HepG2 (cell line): ENCODE results near the gene FKBP1A. TPM values are rescaled to one million over a fixed set of nuclear protein-coding genes. Genes with fewer than 3 reads are reported as not detected.

Experiments
- ATAC-seq: fragments of 200-7000 bp; cut with Tn5 transposase; 3 replicates; pipeline ENCODE4 v1.9.1; 2020; ENCODE audit warnings: mild to moderate bottlenecking, moderate library complexity
- BruUV-seq: library from RNA; stranded (reverse); fragments of 400-500 nt; replicated peaks from 2 replicates; lab custom pipeline; 2021; lab: Mats Ljungman, UMichigan
- CTCF ChIA-PET: fragments of 300-600 bp; formaldehyde crosslinking; extraction: SDS; loops from one replicate; lab custom pipeline; 2021; ENCODE audit warnings: low total read pairs, inconsistent platforms, low intra/inter-chr PET ratio; lab: Yijun Ruan, JAX
- POLR2A ChIA-PET: fragments of 350-600 bp; sonication (Branson Sonifier 250); formaldehyde crosslinking; loops from one replicate; lab custom pipeline; 2020; ENCODE audit warnings: antibody characterized with exemption, inconsistent platforms; lab: Yijun Ruan, JAX
- DNase-seq: peaks from one replicate; pipeline ENCODE4 v3.0.0-alpha.2; 2015; ENCODE audit warnings: low spot score
- FAIRE-seq: peaks from 3 replicates; lab custom pipeline; 2011; peaks lifted over from hg19 to GRCh38; lab: Jason Lieb, UNC
- H2AFZ ChIP-seq: one replicate; pipeline ENCODE4 v1.6.1; 2011; ENCODE audit warnings: low read length, inconsistent platforms
- H3K27ac ChIP-seq: fragments of 300-600 bp; 3 replicates; pipeline ENCODE4 v1.8.0; 2011; ENCODE audit warnings: mixed run types, mild to moderate bottlenecking, mixed read lengths, low read length, inconsistent platforms; ENCODE audit not compliant: insufficient read depth; ENCODE audit errors: extremely low read length
- H3K27me3 ChIP-seq, 2 experiments: fragments of 200-600 bp in 1 of 2; 2 replicates in 1 of 2; 3 replicates in 1 of 2; pipeline versions ENCODE4 v1.6.0 to v1.8.0; 2011; ENCODE audit warnings: low read length in 2 of 2, mild to moderate bottlenecking in 2 of 2, moderate library complexity in 2 of 2, inconsistent platforms in 1 of 2; ENCODE audit not compliant: insufficient read depth in 2 of 2, control insufficient read depth in 1 of 2
- H3K36me3 ChIP-seq, 2 experiments: fragments of 200-600 bp in 1 of 2; replicated peaks in 1 of 2; 2 replicates in 1 of 2; 3 replicates in 1 of 2; pipeline versions ENCODE4 v1.5.1 to v1.8.0; 2011; ENCODE audit warnings: low read length in 2 of 2, inconsistent platforms in 1 of 2; ENCODE audit not compliant: insufficient read depth in 2 of 2, control insufficient read depth in 1 of 2
- H3K4me1 ChIP-seq: 2 replicates; pipeline ENCODE4 v1.5.1; 2012; ENCODE audit warnings: low read length, inconsistent platforms; ENCODE audit not compliant: insufficient read depth
- H3K4me2 ChIP-seq: 2 replicates; pipeline ENCODE4 v1.6.0; 2011; ENCODE audit warnings: low read depth, low read length, inconsistent platforms
- H3K4me3 ChIP-seq, 3 experiments: fragments of 200-600 bp in 1 of 3; sonication (generic), shearing (Covaris generic) in 1 of 3; replicated peaks in 1 of 3; 2 replicates each; pipeline ENCODE4 v1.5.1; 2011 to 2016; ENCODE audit warnings: low read length in 3 of 3, inconsistent platforms in 2 of 3, low read depth in 2 of 3, mild to moderate bottlenecking in 2 of 3, control low read depth in 1 of 3, mixed read lengths in 1 of 3; ENCODE audit not compliant: insufficient read depth in 1 of 3
- H3K79me2 ChIP-seq: one replicate; pipeline ENCODE4 v1.6.1; 2011; ENCODE audit warnings: low read length, inconsistent platforms; ENCODE audit not compliant: insufficient read depth
- H3K9ac ChIP-seq: 2 replicates; pipeline ENCODE4 v1.6.0; 2011; ENCODE audit warnings: mild to moderate bottlenecking, low read depth, low read length, inconsistent platforms; ENCODE audit not compliant: insufficient read depth
- H3K9me3 ChIP-seq: 2 replicates; pipeline ENCODE4 v1.5.1; 2012; ENCODE audit warnings: mild to moderate bottlenecking, low read length
- H4K20me1 ChIP-seq: 2 replicates; pipeline ENCODE4 v1.6.0; 2011; ENCODE audit warnings: inconsistent platforms, mild to moderate bottlenecking, low read length, moderate library complexity; ENCODE audit not compliant: insufficient read depth
- ASH2L ChIP-seq: fragments of 300-600, 200-600 bp; sonication (generic); IDR thresholded peaks from 2 replicates; pipeline ENCODE4 v1.7.0; 2017; ENCODE audit warnings: low read depth, mild to moderate bottlenecking, moderate library complexity, mixed read lengths, low read length; ENCODE audit not compliant: insufficient read length
- HOXA9 ChIP-seq: sonication (generic); formaldehyde crosslinking; IDR thresholded peaks from 2 replicates; pipeline ENCODE4 v1.8.1; 2022; ENCODE audit warnings: missing genetic modification reagents, mild to moderate bottlenecking, moderate library complexity, borderline replicate concordance
- MED8 ChIP-seq: sonication (generic); formaldehyde crosslinking; IDR thresholded peaks from 2 replicates; pipeline ENCODE4 v1.8.1; 2023; ENCODE audit warnings: mild to moderate bottlenecking, missing genetic modification reagents; ENCODE audit not compliant: insufficient replicate concordance
- NFKB2 ChIP-seq: sonication (generic); formaldehyde crosslinking; IDR thresholded peaks from 2 replicates; pipeline ENCODE4 v1.4.0; 2020; ENCODE audit warnings: missing genetic modification reagents, borderline replicate concordance
- NR2F1 ChIP-seq, 2 experiments: fragments of 450-650 bp in 1 of 2; formaldehyde crosslinking in 1 of 2; IDR thresholded peaks; 2 replicates each; pipeline versions ENCODE4 v1.5.0 to v1.6.1; 2016 to 2020; ENCODE audit warnings: mild to moderate bottlenecking in 1 of 2, missing compliant biosample characterization in 1 of 2, missing genetic modification reagents in 1 of 2, moderate library complexity in 1 of 2
- POGZ ChIP-seq: sonication (generic); formaldehyde crosslinking; IDR thresholded peaks from 2 replicates; pipeline ENCODE4 v1.4.0; 2020; ENCODE audit warnings: mild to moderate bottlenecking, missing genetic modification reagents
- PTBP1 ChIP-seq: fragments of 200-400 bp; formaldehyde crosslinking; IDR thresholded peaks from 2 replicates; pipeline ENCODE4 v1.6.1; 2018; ENCODE audit warnings: low read length, low read depth; ENCODE audit not compliant: poor library complexity, severe bottlenecking
- SNAPC5 ChIP-seq: sonication (generic); formaldehyde crosslinking; IDR thresholded peaks from 2 replicates; pipeline ENCODE4 v1.8.1; 2023; ENCODE audit warnings: mild to moderate bottlenecking, missing genetic modification reagents, borderline replicate concordance
- THAP8 ChIP-seq: sonication (generic); formaldehyde crosslinking; IDR thresholded peaks from 2 replicates; pipeline ENCODE4 v1.5.1; 2020; ENCODE audit warnings: missing genetic modification reagents, mild to moderate bottlenecking, borderline replicate concordance
- ZNF225 ChIP-seq: sonication (generic); formaldehyde crosslinking; IDR thresholded peaks from 2 replicates; pipeline ENCODE4 v1.4.0; 2020; ENCODE audit warnings: mild to moderate bottlenecking, missing genetic modification reagents
- ZNF253 ChIP-seq: sonication (generic); formaldehyde crosslinking; IDR thresholded peaks from 2 replicates; pipeline ENCODE4 v1.8.0; 2022; ENCODE audit warnings: mild to moderate bottlenecking, missing genetic modification reagents, borderline replicate concordance
- ZNF597 ChIP-seq: sonication (generic); formaldehyde crosslinking; IDR thresholded peaks from 2 replicates; pipeline ENCODE4 v1.5.0; 2020; ENCODE audit warnings: missing genetic modification reagents
- ZNF615 ChIP-seq: sonication (generic); formaldehyde crosslinking; IDR thresholded peaks from 2 replicates; pipeline ENCODE4 v1.5.0; 2020; ENCODE audit warnings: mild to moderate bottlenecking, missing genetic modification reagents, borderline replicate concordance
- ZNF644 ChIP-seq: IDR thresholded peaks from 2 replicates; pipeline ENCODE4 v1.6.1; 2016; ENCODE audit warnings: low read depth
- WGBS: methylation state at CpG from one replicate; pipeline ENCODE4 v1.1.6; 2017; ENCODE audit warnings: low lambda C conversion rate; 5-methylcytosine and 5-hydroxymethylcytosine counted together
- in situ Hi-C: cut with HindIII; loops from 2 replicates; pipeline ENCODE4 v1.10.0; 2017; ENCODE audit warnings: low pct_unique_long_range_greater_than_20kb; ENCODE audit not compliant: extremely low pct_ligation_motif_present
- intact Hi-C: fragments of 100-400 bp; cut with micrococcal nuclease; formaldehyde crosslinking; loops from one replicate; pipeline ENCODE4 v1.10.0; 2022; ENCODE audit not compliant: unreplicated experiment
- polyA plus RNA-seq, 8 experiments: library from polyadenylated mRNA; depleted of rRNA in 3 of 8; stranded (reverse) in 7 of 8; unstranded in 1 of 8; fragments of >200 nt; fragmentation: Illumina TruSeq in 4 of 8; extraction: Trizol in 4 of 8; gene quantifications; 2 replicates each; pipeline versions ENCODE4 v1.2.1 to v1.2.3, GENCODE V29; 2011 to 2016; ENCODE audit warnings: low read depth in 4 of 8, missing spikeins in 1 of 8, mixed read lengths in 1 of 8; ENCODE audit not compliant: insufficient read depth in 1 of 8
- total RNA-seq, 5 experiments: library from RNA; depleted of rRNA; stranded (reverse); fragments of >200 nt; fragmentation: Illumina TruSeq; extraction: Trizol; gene quantifications; 2 replicates each; pipeline ENCODE4 v1.2.3, GENCODE V29; 2016; ENCODE audit warnings: low read depth in 1 of 5
- TF ChIP-seq, protein P1 (sequence below): sonication (generic); formaldehyde crosslinking; IDR thresholded peaks from 2 replicates; pipeline ENCODE4 v1.4.0; 2020; ENCODE audit warnings: missing genetic modification reagents
- TF ChIP-seq, protein P2 (sequence below): sonication (generic); formaldehyde crosslinking; IDR thresholded peaks from 2 replicates; pipeline ENCODE4 v1.8.0; 2022; ENCODE audit warnings: missing genetic modification reagents, mild to moderate bottlenecking, inconsistent platforms, borderline replicate concordance

Gene FKBP1A
- total and polyA plus RNA-seq, 2 of the 13 experiments (the other 11 are each of a cell fraction or from before 2014, with no cell fraction given) = 119 to 468 TPM

DNA sequence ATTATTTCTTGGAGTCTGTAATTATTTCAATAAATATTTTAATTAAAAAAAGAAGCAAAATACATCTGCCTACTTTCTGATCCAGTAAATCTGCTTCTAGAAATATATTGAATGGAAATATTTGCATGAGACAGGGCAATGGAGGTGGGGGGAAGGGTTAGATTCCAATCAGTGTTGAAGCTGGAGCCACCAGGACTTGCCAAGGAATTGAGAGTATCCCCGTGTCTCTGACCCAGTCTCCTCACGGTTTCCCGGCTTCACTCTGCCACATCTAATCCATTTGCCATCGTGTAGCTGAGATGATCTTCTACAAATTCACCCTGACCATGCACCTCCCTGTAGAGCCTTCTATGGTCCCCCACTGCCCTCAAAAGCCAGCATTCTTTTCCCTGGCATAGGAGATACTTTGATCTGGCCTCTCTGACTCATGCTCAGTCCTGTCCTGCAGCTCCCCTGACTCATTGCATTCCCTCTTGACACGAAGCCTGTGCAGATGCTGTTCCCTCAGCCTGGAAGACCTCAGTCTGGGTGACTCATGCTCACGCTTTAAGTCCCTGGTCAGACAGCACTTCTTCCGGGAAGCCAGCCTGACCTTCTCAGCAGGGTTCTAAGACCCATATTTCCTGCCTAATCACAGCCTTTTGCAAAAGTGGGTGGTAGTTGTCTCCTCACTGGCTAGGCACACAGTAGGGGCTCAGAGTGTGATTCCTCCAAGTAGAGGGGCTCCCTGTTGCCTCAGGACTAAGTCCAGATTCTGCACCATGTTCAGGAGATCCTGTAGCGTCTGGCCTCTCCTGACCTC, 23.0 kb upstream of the FKBP1A start (continued):
- TF ChIP-seq MED8 (CRISPR knock-in tag) (no peak), ZNF225 (CRISPR knock-in tag) (no peak), HOXA9 (no peak)

DNA sequence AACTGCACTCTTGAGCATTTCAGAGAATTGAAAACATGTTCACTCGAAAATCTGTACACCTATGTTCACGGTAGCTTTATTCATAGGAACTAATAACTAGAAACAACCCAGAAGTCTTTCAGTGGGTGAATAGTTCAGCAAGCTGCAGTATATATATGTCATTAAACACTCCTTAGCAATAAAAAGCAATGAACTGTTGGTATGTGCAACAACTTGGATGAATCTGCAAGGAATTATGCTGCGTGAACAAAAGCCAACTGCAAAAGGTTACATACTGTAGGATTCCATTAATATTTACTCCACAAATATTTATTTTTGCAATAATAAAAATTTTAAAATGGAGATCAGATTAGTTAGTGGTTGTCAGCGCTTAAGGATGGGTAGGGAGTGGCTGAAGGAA, 22.1 kb upstream of the FKBP1A start:
- ATAC-seq (no peak), FAIRE-seq (no peak), DNase-seq (no peak)
- Histone ChIP-seq H2AFZ (no peak overlapping the region), H3K4me3 (no peak overlapping the region), H3K9me3 (no peaks in the 10 kb centered on the region), H4K20me1 (no peaks in the 10 kb centered on the region), H3K27me3 (no peaks in the 10 kb centered on the region), H3K79me2 (no peaks in the 10 kb centered on the region), H3K9ac (no peak overlapping the region), H3K27ac (no peak overlapping the region), H3K36me3 (no peaks in the 10 kb centered on the region), H3K4me1 (peaks cover 19% of the 10 kb centered on the region), H3K4me2 (no peak overlapping the region)
- WGBS = 24% methylated on average over 4 of the region's 4 CpGs
- in situ Hi-C loops = no loop called here
- ChIA-PET CTCF (no interaction called here), POLR2A (no interaction called here)
- TF ChIP-seq THAP8 (CRISPR knock-in tag) = no peak
- TF ChIP-seq PTBP1 = no peak
- TF ChIP-seq, protein P1, sequence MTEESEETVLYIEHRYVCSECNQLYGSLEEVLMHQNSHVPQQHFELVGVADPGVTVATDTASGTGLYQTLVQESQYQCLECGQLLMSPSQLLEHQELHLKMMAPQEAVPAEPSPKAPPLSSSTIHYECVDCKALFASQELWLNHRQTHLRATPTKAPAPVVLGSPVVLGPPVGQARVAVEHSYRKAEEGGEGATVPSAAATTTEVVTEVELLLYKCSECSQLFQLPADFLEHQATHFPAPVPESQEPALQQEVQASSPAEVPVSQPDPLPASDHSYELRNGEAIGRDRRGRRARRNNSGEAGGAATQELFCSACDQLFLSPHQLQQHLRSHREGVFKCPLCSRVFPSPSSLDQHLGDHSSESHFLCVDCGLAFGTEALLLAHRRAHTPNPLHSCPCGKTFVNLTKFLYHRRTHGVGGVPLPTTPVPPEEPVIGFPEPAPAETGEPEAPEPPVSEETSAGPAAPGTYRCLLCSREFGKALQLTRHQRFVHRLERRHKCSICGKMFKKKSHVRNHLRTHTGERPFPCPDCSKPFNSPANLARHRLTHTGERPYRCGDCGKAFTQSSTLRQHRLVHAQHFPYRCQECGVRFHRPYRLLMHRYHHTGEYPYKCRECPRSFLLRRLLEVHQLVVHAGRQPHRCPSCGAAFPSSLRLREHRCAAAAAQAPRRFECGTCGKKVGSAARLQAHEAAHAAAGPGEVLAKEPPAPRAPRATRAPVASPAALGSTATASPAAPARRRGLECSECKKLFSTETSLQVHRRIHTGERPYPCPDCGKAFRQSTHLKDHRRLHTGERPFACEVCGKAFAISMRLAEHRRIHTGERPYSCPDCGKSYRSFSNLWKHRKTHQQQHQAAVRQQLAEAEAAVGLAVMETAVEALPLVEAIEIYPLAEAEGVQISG (CRISPR knock-in tag) = no peak
- no peak for TF ChIP-seq ZNF253 (CRISPR knock-in tag)
- no peak for TF ChIP-seq SNAPC5 (CRISPR knock-in tag)
- no peak for TF ChIP-seq ASH2L
- TF ChIP-seq NR2F1 (CRISPR knock-in tag; IDR thresholded peaks at IDR 0.05) = no peak
- TF ChIP-seq ZNF644 (CRISPR knock-in tag) = no peak
- TF ChIP-seq ZNF597 (CRISPR knock-in tag) = no peak
- TF ChIP-seq, protein P2, sequence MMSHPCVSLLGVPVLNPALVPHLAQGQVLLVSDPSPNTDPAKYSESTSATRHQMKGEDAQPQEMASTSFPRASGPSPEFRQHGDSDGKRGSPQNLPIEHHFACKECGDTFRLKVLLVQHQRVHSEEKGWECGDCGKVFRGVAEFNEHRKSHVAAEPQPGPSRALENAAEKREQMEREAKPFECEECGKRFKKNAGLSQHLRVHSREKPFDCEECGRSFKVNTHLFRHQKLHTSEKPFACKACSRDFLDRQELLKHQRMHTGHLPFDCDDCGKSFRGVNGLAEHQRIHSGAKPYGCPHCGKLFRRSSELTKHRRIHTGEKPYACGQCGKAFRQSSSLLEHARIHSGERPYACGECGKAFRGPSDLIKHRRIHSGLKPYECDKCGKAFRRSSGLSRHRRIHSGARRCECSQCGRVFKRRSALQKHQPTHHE (CRISPR knock-in tag) = no peak
- TF ChIP-seq ZNF615 (CRISPR knock-in tag) = no peak
- TF ChIP-seq NFKB2 (CRISPR knock-in tag) = no peak
- TF ChIP-seq POGZ = no peak
- BruUV-seq = no TSS peak
- intact Hi-C loops = loop anchor here (2.0 kb wide), 1 partner anchor 14 kb away; no protein-coding TSS in a partner anchor
